IPS-20b (cell line): ENCODE measurements around the gene TAS2R39.

Experiments
- H3K27ac ChIP-seq: one replicate; pipeline ENCODE4 v1.5.1; 2013; ENCODE audit warnings: low read length
- H3K27me3 ChIP-seq: 2 replicates; pipeline ENCODE4 v1.6.1; 2013; ENCODE audit warnings: mild to moderate bottlenecking, low read length, inconsistent platforms; ENCODE audit not compliant: insufficient read depth
- H3K36me3 ChIP-seq: 2 replicates; pipeline ENCODE4 v1.6.1; 2013; ENCODE audit warnings: low read depth, mild to moderate bottlenecking, inconsistent platforms, low read length, moderate library complexity; ENCODE audit not compliant: insufficient read depth
- H3K4me1 ChIP-seq: 2 replicates; pipeline ENCODE4 v1.6.1; 2013; ENCODE audit warnings: mild to moderate bottlenecking, control low read depth, inconsistent platforms, low read length, moderate library complexity; ENCODE audit not compliant: insufficient read depth
- H3K4me3 ChIP-seq: 2 replicates; pipeline ENCODE4 v1.5.1; 2013; ENCODE audit warnings: mild to moderate bottlenecking, low read length, inconsistent platforms
- H3K9ac ChIP-seq: 2 replicates; pipeline ENCODE4 v1.6.1; 2013; ENCODE audit warnings: low read depth, mild to moderate bottlenecking, inconsistent platforms, low read length, moderate library complexity
- H3K9me3 ChIP-seq: 2 replicates; pipeline ENCODE4 v1.6.1; 2013; ENCODE audit warnings: mild to moderate bottlenecking, low read depth, low read length, inconsistent platforms; ENCODE audit not compliant: insufficient read depth

The TAS2R39 gene

GRCh38 chr7:143217806-143218205 lies 34.6 kb downstream of the TAS2R39 start:
- Histone ChIP-seq H3K27ac (no peak overlapping the region), H3K27me3 (no peaks in the 10 kb centered on the region), H3K9me3 (no peaks in the 10 kb centered on the region), H3K9ac (no peak overlapping the region), H3K4me1 (no peaks in the 10 kb centered on the region), H3K4me3 (no peak overlapping the region), H3K36me3 (no peaks in the 10 kb centered on the region)

DNA sequence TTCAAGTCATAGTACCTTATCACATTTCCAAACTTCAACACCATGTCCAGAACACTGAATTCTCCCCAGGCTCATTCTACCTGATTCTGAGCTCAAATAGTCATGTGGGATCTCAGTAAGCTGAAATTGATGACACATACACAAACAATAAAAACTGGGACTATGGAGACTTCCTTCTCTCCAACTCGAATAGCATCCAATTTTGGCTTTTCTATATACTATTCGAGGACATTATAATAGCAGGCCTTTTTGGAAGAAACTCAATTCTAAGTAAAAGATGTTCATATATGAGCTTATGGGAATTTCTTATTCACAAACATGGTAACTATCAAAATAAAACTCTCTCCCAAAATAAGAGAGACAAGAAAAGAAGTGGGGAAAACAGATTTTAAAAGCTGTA lies 38.1 kb downstream of the TAS2R39 start:
- Histone ChIP-seq H3K27me3 (no peaks in the 10 kb centered on the region), H3K9ac (no peak overlapping the region), H3K9me3 (no peaks in the 10 kb centered on the region), H3K27ac (no peak overlapping the region), H3K36me3 (no peaks in the 10 kb centered on the region), H3K4me1 (no peaks in the 10 kb centered on the region), H3K4me3 (no peak overlapping the region)

GRCh38 chr7:143221737-143222136 lies 38.5 kb downstream of the TAS2R39 start, which contains the start of gene TAS2R40:
Gene TAS2R40 (plus strand): TSS chr7:143222037. CDS start chr7:143222079, 42 bp downstream.
- Histone ChIP-seq H3K36me3 (no peaks in the 10 kb centered on the region), H3K9ac (no peak within 1 kb of the TSS), H3K4me1 (no peaks in the 10 kb centered on the region), H3K9me3 (no peaks in the 10 kb centered on the region), H3K27ac (no peak within 1 kb of the TSS), H3K27me3 (no peaks in the 10 kb centered on the region), H3K4me3 (no peak within 1 kb of the TSS)

GRCh38 chr7:143222782-143223181 lies 39.6 kb downstream of the TAS2R39 start:
- H3K27me3 ChIP-seq: no peaks in the 10 kb centered on the region
- H3K4me3 ChIP-seq: no peak overlapping the region
- no peaks in the 10 kb centered on the region for H3K36me3 ChIP-seq
- H3K9ac ChIP-seq: no peak overlapping the region
- no peaks in the 10 kb centered on the region for H3K9me3 ChIP-seq
- H3K27ac ChIP-seq: no peak overlapping the region
- H3K4me1 ChIP-seq: no peaks in the 10 kb centered on the region

DNA sequence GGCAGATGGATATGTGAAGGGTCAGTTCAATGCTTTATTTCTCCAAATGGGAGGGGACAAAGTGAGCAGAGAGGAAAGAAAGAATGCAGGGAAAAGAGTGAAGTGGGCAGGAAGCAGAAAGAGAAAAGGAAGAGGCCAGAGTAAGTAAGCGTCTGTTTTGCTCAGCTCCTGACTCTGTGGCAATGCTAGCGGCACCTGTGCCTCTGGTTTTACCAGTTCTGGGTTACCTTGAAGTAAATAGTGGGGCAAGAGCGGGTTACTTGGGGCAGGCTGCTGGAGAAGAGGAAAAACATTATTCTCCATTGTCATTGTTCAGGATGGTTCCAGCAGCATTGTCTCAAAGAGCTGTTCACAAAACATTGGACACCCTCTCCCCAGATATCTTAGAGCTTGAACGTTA lies 40.6 kb downstream of the TAS2R39 start:
- Histone ChIP-seq H3K9me3 (no peaks in the 10 kb centered on the region), H3K27me3 (no peaks in the 10 kb centered on the region), H3K4me3 (no peak overlapping the region), H3K36me3 (no peaks in the 10 kb centered on the region), H3K27ac (no peak overlapping the region), H3K9ac (no peak overlapping the region), H3K4me1 (no peaks in the 10 kb centered on the region)

DNA sequence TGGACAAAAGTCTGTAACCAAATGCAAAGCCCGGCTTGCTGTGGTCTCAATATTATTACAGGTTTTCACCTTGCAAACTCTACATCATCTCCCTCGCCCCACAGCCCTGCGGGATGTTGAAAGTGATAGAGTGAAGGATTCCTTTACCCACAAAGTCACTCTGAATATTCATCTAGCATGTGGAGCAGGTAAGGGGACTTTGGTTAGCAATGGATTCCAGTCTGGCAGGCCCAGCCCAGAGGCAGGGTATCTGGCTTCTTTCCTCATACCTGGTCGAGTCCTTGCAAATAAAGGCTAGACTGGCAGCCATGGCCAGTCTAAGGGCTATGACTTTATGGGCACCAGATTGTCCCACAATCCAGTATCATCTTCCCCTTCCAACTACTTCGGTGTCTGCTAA lies 41.8 kb downstream of the TAS2R39 start:
- H3K27ac ChIP-seq: no peak overlapping the region
- H3K36me3 ChIP-seq: no peaks in the 10 kb centered on the region
- H3K4me1 ChIP-seq: no peaks in the 10 kb centered on the region
- H3K4me3 ChIP-seq: no peak overlapping the region
- no peak overlapping the region for H3K9ac ChIP-seq
- no peaks in the 10 kb centered on the region for H3K9me3 ChIP-seq
- no peaks in the 10 kb centered on the region for H3K27me3 ChIP-seq

- no peaks in the 10 kb centered on the region for H3K27me3 ChIP-seq
- H3K9me3 ChIP-seq: no peaks in the 10 kb centered on the region
- no peaks in the 10 kb centered on the region for H3K36me3 ChIP-seq
- no peak overlapping the region for H3K9ac ChIP-seq
- no peaks in the 10 kb centered on the region for H3K4me1 ChIP-seq
- H3K27ac ChIP-seq: no peak overlapping the region
- H3K4me3 ChIP-seq: no peak overlapping the region
These were observed 44.6 kb downstream of the TAS2R39 start for GRCh38 chr7:143227806-143228205.

DNA sequence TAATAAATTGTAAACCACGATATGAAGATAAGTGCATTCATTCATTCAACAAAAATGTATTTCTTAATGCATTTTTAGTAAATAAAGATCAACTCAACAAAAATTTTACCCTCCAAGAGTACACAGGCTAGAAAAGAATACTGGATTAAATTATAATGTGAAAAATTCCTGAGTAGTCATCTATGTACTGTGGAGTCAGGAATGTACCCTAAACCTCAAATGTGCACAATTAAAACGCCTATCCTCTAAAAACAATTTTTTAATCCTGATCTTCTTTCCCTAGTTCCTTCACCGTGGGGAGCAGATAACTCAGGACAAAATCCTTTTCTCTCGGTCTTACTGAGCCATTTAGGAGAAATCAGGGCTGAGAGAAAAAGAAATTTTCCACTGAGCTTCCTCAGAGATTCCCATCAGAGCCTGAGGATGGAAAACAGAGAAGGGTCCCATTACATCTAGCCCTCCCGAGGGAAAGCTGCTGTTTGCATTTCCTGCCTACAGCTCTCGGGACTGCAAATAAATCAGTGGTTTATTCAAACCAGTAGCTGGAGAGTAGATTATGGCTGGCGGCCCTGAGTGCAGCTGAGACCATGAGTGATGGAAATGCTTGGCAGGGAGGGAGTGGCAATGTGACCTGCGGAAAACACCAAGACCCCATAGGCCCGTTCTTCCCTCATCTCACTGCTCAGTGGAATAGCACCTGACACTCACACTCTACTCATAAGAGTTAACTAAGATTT lies 46.0 kb downstream of the TAS2R39 start:
- no peaks in the 10 kb centered on the region for H3K36me3 ChIP-seq
- no peaks in the 10 kb centered on the region for H3K27me3 ChIP-seq
- H3K4me3 ChIP-seq: no peak overlapping the region
- H3K4me1 ChIP-seq: no peaks in the 10 kb centered on the region
- H3K27ac ChIP-seq: no peak overlapping the region
- H3K9me3 ChIP-seq: no peaks in the 10 kb centered on the region
- H3K9ac ChIP-seq: no peak overlapping the region; the same call in 1 of the 2 replicates

GRCh38 chr7:143230602-143231457 lies 47.6 kb downstream of the TAS2R39 start:
- Histone ChIP-seq H3K4me3 (no peak overlapping the region), H3K27me3 (no peaks in the 10 kb centered on the region), H3K9ac (no peak overlapping the region), H3K36me3 (no peaks in the 10 kb centered on the region), H3K27ac (no peak overlapping the region), H3K4me1 (no peaks in the 10 kb centered on the region), H3K9me3 (no peaks in the 10 kb centered on the region)
